CD4-positive, alpha-beta memory T cell (primary cell): ENCODE measurements around the gene NFATC1. TPM values are rescaled to one million over a fixed set of nuclear protein-coding genes. Genes with fewer than 3 reads are reported as not detected.

Experiments used
- CTCF ChIA-PET: fragments of 350-600 bp; sonication (Branson Sonifier 250); formaldehyde crosslinking; loops from one replicate; lab custom pipeline; 2021; ENCODE audit warnings: inconsistent platforms; ENCODE audit not compliant: partially characterized antibody; lab: Charles Lee
- POLR2A ChIA-PET: fragments of 350-600 bp; sonication (Branson Sonifier 250); formaldehyde crosslinking; loops from one replicate; lab custom pipeline; 2021; ENCODE audit not compliant: partially characterized antibody; lab: Charles Lee
- DNase-seq, 5 donors: peaks; one replicate each; pipeline versions ENCODE4 v3.0.0 to v3.0.0-alpha.2; 2020 to 2022; ENCODE audit warnings: mixed read lengths in 1 of 5
- H3K27ac ChIP-seq: one replicate; pipeline ENCODE4 v1.7.0; 2013; ENCODE audit warnings: low read depth, low read length
- H3K27me3 ChIP-seq: 2 replicates; pipeline ENCODE4 v1.7.0; 2013; ENCODE audit warnings: mild to moderate bottlenecking, low read length, moderate library complexity; ENCODE audit not compliant: insufficient read depth
- H3K36me3 ChIP-seq: 2 replicates; pipeline ENCODE4 v1.7.0; 2013; ENCODE audit warnings: mild to moderate bottlenecking, low read length, moderate library complexity; ENCODE audit not compliant: insufficient read depth
- H3K4me1 ChIP-seq: 2 replicates; pipeline ENCODE4 v1.7.0; 2013; ENCODE audit warnings: mild to moderate bottlenecking, low read length, moderate library complexity; ENCODE audit not compliant: insufficient read depth
- H3K4me3 ChIP-seq, 2 donors: one replicate each; pipeline ENCODE4 v1.7.0; 2013; ENCODE audit warnings: low read length in 2 of 2, mild to moderate bottlenecking in 1 of 2
- H3K9me3 ChIP-seq, 2 donors: one replicate each; pipeline ENCODE4 v1.7.0; 2013; ENCODE audit warnings: low read length in 2 of 2, control low read depth in 1 of 2; ENCODE audit not compliant: control insufficient read depth in 1 of 2
- H3K27ac Mint-ChIP-seq, 7 donors: one replicate each; pipeline ENCODE4 v1.8.0; 2020 to 2021; ENCODE audit warnings: mixed read lengths in 7 of 7, mild to moderate bottlenecking in 6 of 7, inconsistent platforms in 3 of 7, moderate library complexity in 3 of 7
- H3K27me3 Mint-ChIP-seq, 2 donors: one replicate each; pipeline ENCODE4 v1.8.0; 2020 to 2021; ENCODE audit warnings: mixed read lengths in 2 of 2
- H3K36me3 Mint-ChIP-seq, 2 donors: one replicate each; pipeline ENCODE4 v1.8.0; 2020 to 2021; ENCODE audit warnings: mixed read lengths in 2 of 2, inconsistent platforms in 1 of 2, mild to moderate bottlenecking in 1 of 2
- H3K4me1 Mint-ChIP-seq, 4 donors: one replicate each; pipeline ENCODE4 v1.8.0; 2020 to 2021; ENCODE audit warnings: mixed read lengths in 4 of 4, mild to moderate bottlenecking in 1 of 4
- H3K4me3 Mint-ChIP-seq, 8 donors: one replicate each; pipeline ENCODE4 v1.8.0; 2020 to 2021; ENCODE audit warnings: mixed read lengths in 8 of 8, mild to moderate bottlenecking in 7 of 8, moderate library complexity in 6 of 8, inconsistent platforms in 3 of 8
- H3K9me3 Mint-ChIP-seq, 8 donors: one replicate each; pipeline ENCODE4 v1.8.0; 2020 to 2021; ENCODE audit warnings: mixed read lengths in 8 of 8, mild to moderate bottlenecking in 5 of 8, inconsistent platforms in 3 of 8, moderate library complexity in 1 of 8
- intact Hi-C: fragments of 100-400 bp; cut with micrococcal nuclease; formaldehyde crosslinking; loops from one replicate; pipeline ENCODE4 v1.15.1; 2023
- polyA plus RNA-seq, 2 donors: library from polyadenylated mRNA; unstranded; fragments of 300-500 nt; fragmentation: Illumina TruSeq; gene quantifications; one replicate each; pipeline ENCODE4 v1.2.3, GENCODE V29; 2021
- total RNA-seq, 2 experiments: library from RNA; stranded (reverse); gene quantifications; one replicate each; pipeline ENCODE4 v1.2.3, GENCODE V29; 2021

NFATC1 gene
- total RNA-seq (10 to 100 TPM; 64.3 to 69.6 TPM), polyA plus RNA-seq (10 to 100 TPM; 15.3 to 45.5 TPM)

DNA sequence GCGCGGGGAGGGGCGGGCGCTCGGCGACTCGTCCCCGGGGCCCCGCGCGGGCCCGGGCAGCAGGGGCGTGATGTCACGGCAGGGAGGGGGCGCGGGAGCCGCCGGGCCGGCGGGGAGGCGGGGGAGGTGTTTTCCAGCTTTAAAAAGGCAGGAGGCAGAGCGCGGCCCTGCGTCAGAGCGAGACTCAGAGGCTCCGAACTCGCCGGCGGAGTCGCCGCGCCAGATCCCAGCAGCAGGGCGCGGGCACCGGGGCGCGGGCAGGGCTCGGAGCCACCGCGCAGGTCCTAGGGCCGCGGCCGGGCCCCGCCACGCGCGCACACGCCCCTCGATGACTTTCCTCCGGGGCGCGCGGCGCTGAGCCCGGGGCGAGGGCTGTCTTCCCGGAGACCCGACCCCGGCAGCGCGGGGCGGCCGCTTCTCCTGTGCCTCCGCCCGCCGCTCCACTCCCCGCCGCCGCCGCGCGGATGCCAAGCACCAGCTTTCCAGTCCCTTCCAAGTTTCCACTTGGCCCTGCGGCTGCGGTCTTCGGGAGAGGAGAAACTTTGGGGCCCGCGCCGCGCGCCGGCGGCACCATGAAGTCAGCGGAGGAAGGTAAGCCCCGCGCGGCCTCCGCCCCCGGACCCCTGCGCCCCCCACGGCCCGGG, at the start of gene NFATC1:
TSS of gene NFATC1 (plus strand) at position 170 of the 644 bp plus-strand sequence. CDS start at position 465, 295 bp downstream.
- POLR2A ChIA-PET: interaction anchor here (0.6 to 17.0 kb wide), 9 partner anchors 8 to 134 kb away, joined by 3 to 173 read pairs (median 6); no protein-coding TSS in a partner anchor
- peaks cover 0 to 14% of the 10 kb centered on the region in 2 donors for H3K36me3 Mint-ChIP-seq
- H3K27me3 ChIP-seq: no peaks in the 10 kb centered on the region
- peak within 1 kb of the TSS; percentile 82 to 97 (median 86) for H3K27ac Mint-ChIP-seq
- peaks cover 43% of the 10 kb centered on the region for H3K4me1 ChIP-seq
- no peaks in the 10 kb centered on the region for H3K9me3 Mint-ChIP-seq
- H3K36me3 ChIP-seq: no peaks in the 10 kb centered on the region
- peaks cover 0 to 6% of the 10 kb centered on the region in 2 donors for H3K27me3 Mint-ChIP-seq
- CTCF ChIA-PET: interaction anchor here (1.4 to 4.7 kb wide), 7 partner anchors 8 to 133 kb away, joined by 3 to 32 read pairs (median 9); no protein-coding TSS in a partner anchor
- H3K4me1 Mint-ChIP-seq: peaks cover 19 to 51% (median 26%) of the 10 kb centered on the region in 4 donors
- peak within 1 kb of the TSS; percentile 42 to 57 for H3K4me3 ChIP-seq
- peak; percentile 68 to 91 (median 72) for DNase-seq
- intact Hi-C loops: loop anchor here (1.0 to 10.0 kb wide), 5 partner anchors 9 to 709 kb away; partner anchors contain the start of genes ADNP2 and CTDP1
- peak within 1 kb of the TSS; percentile 46 for H3K27ac ChIP-seq
- no peaks in the 10 kb centered on the region for H3K9me3 ChIP-seq
- H3K4me3 Mint-ChIP-seq: peak within 1 kb of the TSS; percentile 85 to 96 (median 89)

- Mint-ChIP-seq H3K36me3 (peaks cover 57 to 74% of the 10 kb centered on the region in 2 donors), H3K27ac (no peak overlapping the region), H3K4me1 (no peaks in the 10 kb centered on the region), H3K9me3 (no peaks in the 10 kb centered on the region), H3K4me3 (peak overlapping the region in 1 of 8 donors; percentile 24), H3K27me3 (no peaks in the 10 kb centered on the region)
- Histone ChIP-seq H3K4me1 (no peaks in the 10 kb centered on the region), H3K27ac (no peak overlapping the region), H3K27me3 (no peaks in the 10 kb centered on the region), H3K36me3 (peaks cover 38% of the 10 kb centered on the region), H3K9me3 (no peaks in the 10 kb centered on the region), H3K4me3 (no peak overlapping the region)
- intact Hi-C loops: no loop called here
- ChIA-PET POLR2A (no interaction called here), CTCF (no interaction called here)
- DNase-seq: no peak
Observed at GRCh38 chr18:79345981-79346380, 49.7 kb upstream of the NFATC1 start.

DNA sequence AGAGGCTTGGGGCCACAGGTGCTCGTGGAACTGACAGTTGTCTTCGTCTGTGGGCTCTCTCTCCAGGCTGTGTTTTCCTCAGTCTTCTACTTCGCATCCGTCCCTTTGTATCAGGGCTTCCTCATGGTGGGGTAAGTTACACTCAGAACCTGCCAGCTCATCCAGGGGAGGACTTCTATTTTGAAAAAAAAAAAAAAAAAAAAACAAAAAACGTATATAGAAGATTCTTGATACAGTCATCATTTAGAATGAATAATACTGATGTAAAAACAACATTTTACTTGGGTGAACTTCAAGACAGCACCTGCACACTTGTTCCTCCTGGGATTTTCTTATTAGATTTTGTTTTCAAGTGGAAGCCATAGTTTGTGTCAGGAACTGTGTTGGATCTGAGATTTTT, 47.7 kb upstream of the NFATC1 start:
- H3K36me3 ChIP-seq: peaks cover 38% of the 10 kb centered on the region
- POLR2A ChIA-PET: no interaction called here

DNA sequence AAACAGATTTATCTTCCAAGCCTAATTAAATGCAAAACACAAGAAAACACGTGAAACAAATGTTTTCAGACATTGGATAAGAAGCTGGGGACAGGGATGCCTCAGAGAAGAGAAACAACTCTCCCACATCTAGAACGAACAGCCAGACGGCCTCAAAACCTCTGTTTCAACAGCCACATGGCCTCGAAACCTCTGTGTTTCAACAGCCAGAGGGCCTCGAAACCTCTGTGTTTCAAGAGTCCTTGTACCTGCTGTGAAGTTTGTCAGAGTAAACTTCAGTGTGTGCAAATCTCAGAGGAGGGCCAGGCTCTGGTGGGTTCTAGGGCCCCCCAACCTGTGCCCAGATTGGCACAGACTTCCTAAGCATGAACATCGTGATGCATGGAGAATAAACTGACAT, 43.3 kb upstream of the NFATC1 start:
- ChIA-PET POLR2A (no interaction called here), CTCF (interaction anchor here (1.6 kb wide), 1 partner anchor 12 kb away, joined by 3 read pairs; no protein-coding TSS in a partner anchor)
- intact Hi-C loops: no loop called here
- Mint-ChIP-seq H3K9me3 (peaks cover 0 to 2% (median 0%) of the 10 kb centered on the region in 8 donors), H3K27me3 (no peaks in the 10 kb centered on the region), H3K27ac (no peak overlapping the region), H3K4me1 (peaks cover 0 to 2% (median under 1%) of the 10 kb centered on the region in 4 donors), H3K4me3 (no peak overlapping the region), H3K36me3 (peaks cover 28 to 46% of the 10 kb centered on the region in 2 donors)
- no peaks in the 10 kb centered on the region for H3K36me3 ChIP-seq
- H3K9me3 ChIP-seq: no peaks in the 10 kb centered on the region
- H3K27me3 ChIP-seq: no peaks in the 10 kb centered on the region
- H3K4me1 ChIP-seq: no peaks in the 10 kb centered on the region
- DNase-seq: no peak
- H3K27ac ChIP-seq: no peak overlapping the region
- H3K4me3 ChIP-seq: no peak overlapping the region

More for the DNA sequence above, 47.7 kb upstream of the NFATC1 start:
- H3K36me3 Mint-ChIP-seq: peaks cover 61 to 76% of the 10 kb centered on the region in 2 donors
- Histone ChIP-seq H3K27ac (no peak overlapping the region), H3K4me3 (no peak overlapping the region), H3K27me3 (no peaks in the 10 kb centered on the region), H3K4me1 (no peaks in the 10 kb centered on the region), H3K9me3 (no peaks in the 10 kb centered on the region)
- H3K4me3 Mint-ChIP-seq: no peak overlapping the region
- no peak for DNase-seq
- CTCF ChIA-PET: no interaction called here
- H3K9me3 Mint-ChIP-seq: peaks cover 0 to 2% (median 0%) of the 10 kb centered on the region in 8 donors
- no peaks in the 10 kb centered on the region for H3K27me3 Mint-ChIP-seq
- H3K4me1 Mint-ChIP-seq: peaks cover 0 to 1% (median 0%) of the 10 kb centered on the region in 4 donors
- H3K27ac Mint-ChIP-seq: peak overlapping the region in 1 of 7 donors; percentile 75
- intact Hi-C loops: no loop called here

- H3K4me3 Mint-ChIP-seq: no peak overlapping the region
- CTCF ChIA-PET: no interaction called here
- Histone ChIP-seq H3K4me1 (no peaks in the 10 kb centered on the region), H3K9me3 (no peaks in the 10 kb centered on the region), H3K27me3 (no peaks in the 10 kb centered on the region), H3K36me3 (no peaks in the 10 kb centered on the region), H3K27ac (no peak overlapping the region), H3K4me3 (no peak overlapping the region)
- no peak for DNase-seq
- no peaks in the 10 kb centered on the region for H3K27me3 Mint-ChIP-seq
- intact Hi-C loops: no loop called here
- H3K9me3 Mint-ChIP-seq: peaks cover 0 to 2% (median 0%) of the 10 kb centered on the region in 8 donors
- H3K36me3 Mint-ChIP-seq: peaks cover 23 to 37% of the 10 kb centered on the region in 2 donors
- peak overlapping the region in 2 of 7 donors; percentile 23 to 56 for H3K27ac Mint-ChIP-seq
- H3K4me1 Mint-ChIP-seq: peaks cover 0 to 2% (median under 1%) of the 10 kb centered on the region in 4 donors
- POLR2A ChIA-PET: no interaction called here
Observed at GRCh38 chr18:79353267-79353666, 42.5 kb upstream of the NFATC1 start.

DNA sequence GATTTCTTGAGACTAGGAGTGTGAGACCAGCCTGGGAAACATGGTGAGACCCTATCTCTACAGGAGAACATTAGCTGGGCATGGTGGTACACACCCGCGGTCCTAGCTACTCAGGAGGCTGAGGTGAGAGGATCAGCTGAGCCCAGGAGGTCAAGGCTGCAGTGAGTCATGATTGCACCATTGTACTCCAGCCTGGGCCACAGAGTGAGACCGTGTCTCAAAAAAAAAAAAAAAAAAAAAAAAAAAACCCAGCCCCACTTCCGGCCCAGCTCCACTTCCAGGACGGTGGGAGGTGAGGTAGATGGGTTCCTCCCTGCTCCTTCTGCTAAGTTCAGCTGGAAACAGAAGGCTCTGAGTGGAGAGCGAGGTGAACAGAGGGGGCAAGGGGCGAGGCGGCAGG, 41.4 kb upstream of the NFATC1 start:
- H3K36me3 ChIP-seq: no peaks in the 10 kb centered on the region
- H3K4me3 ChIP-seq: no peak overlapping the region
- Mint-ChIP-seq H3K9me3 (peaks cover 0 to 2% (median 0%) of the 10 kb centered on the region in 8 donors), H3K27ac (no peak overlapping the region), H3K4me1 (peaks cover 0 to 2% (median under 1%) of the 10 kb centered on the region in 4 donors), H3K4me3 (no peak overlapping the region), H3K27me3 (no peaks in the 10 kb centered on the region), H3K36me3 (peaks cover 21 to 36% of the 10 kb centered on the region in 2 donors)
- intact Hi-C loops: no loop called here
- DNase-seq: no peak
- no peak overlapping the region for H3K27ac ChIP-seq
- no peaks in the 10 kb centered on the region for H3K4me1 ChIP-seq
- ChIA-PET POLR2A (no interaction called here), CTCF (no interaction called here)
- no peaks in the 10 kb centered on the region for H3K9me3 ChIP-seq
- H3K27me3 ChIP-seq: no peaks in the 10 kb centered on the region
